Naive thymus-derived CD8-positive, alpha-beta T cell (primary cell): ENCODE data around the gene POLN. TPM values are rescaled to one million over a fixed set of nuclear protein-coding genes. Genes with fewer than 3 reads are reported as not detected.

ENCODE experiments used
- ATAC-seq, 2 donors: fragments of 150-1000 bp; cut with Tn5 transposase in 1 of 2; sonication (Bioruptor Pico), chemical (Tn5 transposase) in 1 of 2; 1 replicate in 1 of 2; 2 replicates in 1 of 2; pipeline ENCODE4 v1.10.0; 2021; ENCODE audit warnings: mild to moderate bottlenecking in 2 of 2, moderate library complexity in 2 of 2
- POLR2A ChIA-PET: fragments of 350-600 bp; sonication (Branson Sonifier 250); formaldehyde crosslinking; loops from one replicate; lab custom pipeline; 2021; ENCODE audit warnings: antibody characterized with exemption; lab: Charles Lee
- DNase-seq, 10 donors: peaks; one replicate each; pipeline versions ENCODE4 v3.0.0 to v3.0.0-alpha.2; 2020 to 2022
- H3K27ac Mint-ChIP-seq, 10 donors: one replicate each; pipeline ENCODE4 v1.8.0; 2020 to 2022; ENCODE audit warnings: mild to moderate bottlenecking in 10 of 10, mixed read lengths in 10 of 10, moderate library complexity in 4 of 10, inconsistent platforms in 1 of 10
- H3K27me3 Mint-ChIP-seq, 5 donors: one replicate each; pipeline ENCODE4 v1.8.0; 2021 to 2022; ENCODE audit warnings: mixed read lengths in 5 of 5
- H3K36me3 Mint-ChIP-seq, 3 donors: one replicate each; pipeline ENCODE4 v1.8.0; 2020 to 2022; ENCODE audit warnings: mixed read lengths in 3 of 3, mild to moderate bottlenecking in 2 of 3, inconsistent platforms in 1 of 3
- H3K4me1 Mint-ChIP-seq, 4 donors: one replicate each; pipeline ENCODE4 v1.8.0; 2021 to 2022; ENCODE audit warnings: mixed read lengths in 4 of 4
- H3K4me3 Mint-ChIP-seq, 10 donors: one replicate each; pipeline ENCODE4 v1.8.0; 2020 to 2022; ENCODE audit warnings: mild to moderate bottlenecking in 10 of 10, mixed read lengths in 10 of 10, moderate library complexity in 6 of 10, inconsistent platforms in 1 of 10
- H3K9me3 Mint-ChIP-seq, 9 donors: one replicate each; pipeline ENCODE4 v1.8.0; 2020 to 2022; ENCODE audit warnings: mixed read lengths in 9 of 9, mild to moderate bottlenecking in 3 of 9, inconsistent platforms in 1 of 9, moderate library complexity in 1 of 9
- polyA plus RNA-seq, 3 donors: library from polyadenylated mRNA; unstranded; fragments of 300-500 nt; fragmentation: Illumina TruSeq; gene quantifications; one replicate each; pipeline ENCODE4 v1.2.3, GENCODE V29; 2021
- total RNA-seq, 8 experiments: library from RNA in 2 of 8; stranded (reverse) in 2 of 8; gene quantifications; one replicate each; pipeline ENCODE4 v1.2.3 and lab custom pipeline; 2021 to 2026

The POLN gene
- total and polyA plus RNA-seq, 5 experiments from 2014 or later = 0.44 to 3.8 (median 1.7) TPM; not detected in 1

DNA sequence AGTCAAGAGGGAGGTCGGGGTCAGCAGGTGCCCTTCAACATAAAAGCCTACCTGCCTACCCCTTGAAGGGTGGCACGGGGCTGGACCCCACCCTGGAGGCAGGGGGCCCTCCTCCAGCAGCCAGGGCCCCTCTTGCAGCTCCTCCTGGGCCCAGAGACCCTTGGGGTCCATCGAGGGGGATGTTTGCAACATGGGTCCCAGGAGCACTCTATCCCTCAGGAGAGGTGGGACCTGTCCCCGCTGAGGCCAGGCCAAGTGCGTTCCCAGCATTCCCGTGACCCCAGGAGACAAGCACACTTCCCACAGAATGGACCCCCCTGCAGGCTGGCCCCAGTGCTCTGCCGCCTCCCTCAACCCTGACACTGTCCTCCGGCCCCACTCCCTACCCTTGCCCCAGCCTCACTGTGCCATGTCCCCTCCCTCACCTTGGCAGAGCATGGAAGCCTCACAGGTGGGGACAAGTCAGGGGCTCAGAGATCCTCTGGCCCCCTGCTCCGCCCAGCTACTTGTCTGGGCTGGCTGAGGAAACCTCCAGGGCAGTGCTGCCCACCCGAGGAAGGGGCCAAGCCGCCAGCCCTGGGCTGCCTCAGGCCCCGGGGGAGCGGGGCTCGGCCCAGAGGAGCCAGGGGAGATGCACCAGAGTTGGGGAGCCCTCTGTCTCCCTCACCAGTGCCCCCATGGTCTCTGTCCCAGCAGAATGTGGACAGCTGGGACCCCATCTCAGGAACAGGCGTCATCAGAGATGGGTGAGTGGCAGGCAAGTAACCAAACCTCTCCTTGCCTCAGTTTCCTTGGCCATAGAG, 17.8 kb upstream of the POLN start:
- DNase-seq = peak in 2 of 10 donors; percentile 16 to 56
- ATAC-seq = no peak
- peak overlapping the region in 8 of 10 donors; percentile 27 to 83 (median 72) for H3K27ac Mint-ChIP-seq
- no peaks in the 10 kb centered on the region for H3K27me3 Mint-ChIP-seq
- peak overlapping the region in 9 of 10 donors; percentile 28 to 85 (median 58) for H3K4me3 Mint-ChIP-seq
- POLR2A ChIA-PET = interaction anchor here (0.6 to 2.1 kb wide), 3 partner anchors 18 to 34 kb away, joined by 5 to 12 read pairs (median 8); partner anchors contain the start of genes HAUS3 and POLN
- H3K4me1 Mint-ChIP-seq = peaks cover 0 to 22% (median 6%) of the 10 kb centered on the region in 4 donors
- H3K9me3 Mint-ChIP-seq = no peaks in the 10 kb centered on the region
- H3K36me3 Mint-ChIP-seq = peaks cover 0 to 5% (median 0%) of the 10 kb centered on the region in 3 donors

DNA sequence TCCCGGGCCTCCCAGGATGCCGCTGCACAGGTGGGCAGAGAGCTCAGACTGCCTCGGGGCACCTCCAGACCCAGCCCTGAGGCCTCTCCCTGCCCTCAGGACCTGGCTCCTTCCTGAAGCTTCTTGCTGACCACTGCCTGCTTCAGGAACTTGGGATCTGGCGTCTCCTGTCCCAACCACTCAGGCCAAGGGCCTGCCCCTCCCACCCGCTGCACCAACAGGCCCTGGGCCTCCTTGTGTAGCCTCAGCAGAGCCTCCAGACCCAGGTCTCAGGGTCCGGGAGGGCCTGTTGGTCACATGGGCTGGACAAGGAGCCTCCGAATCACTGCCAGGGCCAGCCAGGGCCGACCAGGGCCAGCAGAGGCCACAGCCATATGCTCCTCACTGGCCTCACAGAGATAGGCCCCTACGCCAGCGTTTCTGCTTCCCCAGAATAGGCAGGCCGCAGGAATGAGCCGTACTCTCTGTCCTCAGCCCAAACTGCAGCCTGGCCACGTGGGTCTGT, 17.2 kb upstream of the POLN start:
- Mint-ChIP-seq H3K36me3 (peaks cover 0 to 12% (median 0%) of the 10 kb centered on the region in 3 donors), H3K4me3 (peak overlapping the region in 1 of 10 donors; percentile 82), H3K27me3 (no peaks in the 10 kb centered on the region), H3K9me3 (no peaks in the 10 kb centered on the region), H3K27ac (no peak overlapping the region), H3K4me1 (peaks cover 0 to 26% (median 11%) of the 10 kb centered on the region in 4 donors)
- DNase-seq = peak in 1 of 10 donors; percentile 55
- POLR2A ChIA-PET = interaction anchor here (2.0 to 2.1 kb wide), 2 partner anchors 17 to 32 kb away, joined by 8 to 12 read pairs; partner anchors contain the start of genes HAUS3 and POLN
- ATAC-seq = no peak

DNA sequence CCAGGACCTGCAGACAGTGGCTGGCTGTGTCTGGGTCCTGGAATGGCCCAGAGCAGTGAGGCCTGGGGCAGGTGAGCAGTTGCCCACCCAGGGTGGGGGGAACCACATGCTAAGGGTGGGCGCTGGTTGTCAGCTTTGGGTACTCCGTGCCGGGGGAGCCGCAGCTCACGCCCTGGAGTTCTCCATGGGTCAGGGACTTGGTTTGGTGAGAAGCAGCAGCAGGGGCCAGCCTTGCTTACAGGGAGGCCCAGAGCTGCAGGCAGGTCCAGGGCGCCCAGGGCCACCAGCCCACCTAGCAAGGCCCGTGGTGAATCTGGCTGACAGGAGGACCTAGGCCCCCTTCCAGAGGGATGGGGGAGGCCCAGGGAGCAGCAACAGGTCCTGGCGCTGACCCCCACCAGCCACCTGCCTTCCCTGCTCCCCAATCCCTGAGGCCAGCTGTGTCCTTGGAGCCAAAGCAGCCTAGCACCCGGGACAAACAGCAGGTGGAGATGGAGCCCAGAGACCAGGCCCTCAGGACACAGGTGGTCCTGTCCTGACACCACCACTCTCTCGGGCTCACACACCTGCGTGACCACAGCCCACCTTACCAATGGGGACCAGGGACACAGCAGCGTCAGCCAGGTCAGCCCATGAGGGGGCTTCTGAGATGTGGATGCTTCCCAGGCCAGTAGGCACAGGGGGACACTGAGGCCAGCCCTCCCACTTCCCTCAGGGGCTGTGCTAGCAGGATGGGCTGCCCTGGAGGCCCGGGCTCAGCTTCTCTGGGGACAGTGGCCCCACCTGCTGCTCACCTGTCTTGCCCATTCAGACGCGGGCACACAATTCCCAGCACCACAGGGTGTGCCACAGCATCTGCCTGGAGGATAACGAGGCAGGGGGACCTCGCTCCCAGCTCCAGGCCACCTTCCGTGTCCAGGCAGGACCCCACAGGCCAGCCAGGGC, 16.4 kb upstream of the POLN start:
- POLR2A ChIA-PET = interaction anchor here (0.6 to 1.6 kb wide), 2 partner anchors 32 to 283 kb away, joined by 3 to 4 read pairs; no protein-coding TSS in a partner anchor
- H3K4me1 Mint-ChIP-seq = peaks cover 0 to 23% (median 9%) of the 10 kb centered on the region in 4 donors
- H3K4me3 Mint-ChIP-seq = no peak overlapping the region

GRCh38 chr4:2257361-2258081, 15.6 kb upstream of the POLN start:
- no peak overlapping the region for H3K4me3 Mint-ChIP-seq
- H3K9me3 Mint-ChIP-seq = no peaks in the 10 kb centered on the region
- POLR2A ChIA-PET = interaction anchor here (0.6 to 1.6 kb wide), 2 partner anchors 33 to 284 kb away, joined by 3 to 4 read pairs; no protein-coding TSS in a partner anchor
- ATAC-seq = no peak
- no peaks in the 10 kb centered on the region for H3K27me3 Mint-ChIP-seq
- peak overlapping the region in 4 of 10 donors; percentile 14 to 73 (median 41) for H3K27ac Mint-ChIP-seq
- peaks cover 0 to 20% (median 8%) of the 10 kb centered on the region in 4 donors for H3K4me1 Mint-ChIP-seq
- H3K36me3 Mint-ChIP-seq = peaks cover 0 to 20% (median 0%) of the 10 kb centered on the region in 3 donors
- peak in 3 of 10 donors; percentile 0 to 15 (median 1) for DNase-seq

More for the DNA sequence above, 16.4 kb upstream of the POLN start:
- Mint-ChIP-seq H3K9me3 (no peaks in the 10 kb centered on the region), H3K36me3 (peaks cover 0 to 15% (median 0%) of the 10 kb centered on the region in 3 donors), H3K27me3 (no peaks in the 10 kb centered on the region), H3K27ac (peak overlapping the region in 2 of 10 donors; percentile 24 to 73)
- peak in 4 of 10 donors; percentile 0 to 61 (median 8) for DNase-seq
- ATAC-seq = no peak

- H3K9me3 Mint-ChIP-seq = no peaks in the 10 kb centered on the region
- no peak overlapping the region for H3K4me3 Mint-ChIP-seq
- peaks cover 0 to 20% (median 9%) of the 10 kb centered on the region in 4 donors for H3K4me1 Mint-ChIP-seq
- H3K27me3 Mint-ChIP-seq = no peaks in the 10 kb centered on the region
- peak overlapping the region in 6 of 10 donors; percentile 2 to 78 (median 27) for H3K27ac Mint-ChIP-seq
- POLR2A ChIA-PET = interaction anchor here (1.6 kb wide), 1 partner anchor 34 kb away, joined by 4 read pairs; no protein-coding TSS in a partner anchor
- DNase-seq (peak in 3 of 10 donors; percentile 0 to 14 (median 0)), ATAC-seq (no peak)
- H3K36me3 Mint-ChIP-seq = peaks cover 0 to 20% (median 0%) of the 10 kb centered on the region in 3 donors
Measured at GRCh38 chr4:2256781-2257191, 14.9 kb upstream of the POLN start.

DNA sequence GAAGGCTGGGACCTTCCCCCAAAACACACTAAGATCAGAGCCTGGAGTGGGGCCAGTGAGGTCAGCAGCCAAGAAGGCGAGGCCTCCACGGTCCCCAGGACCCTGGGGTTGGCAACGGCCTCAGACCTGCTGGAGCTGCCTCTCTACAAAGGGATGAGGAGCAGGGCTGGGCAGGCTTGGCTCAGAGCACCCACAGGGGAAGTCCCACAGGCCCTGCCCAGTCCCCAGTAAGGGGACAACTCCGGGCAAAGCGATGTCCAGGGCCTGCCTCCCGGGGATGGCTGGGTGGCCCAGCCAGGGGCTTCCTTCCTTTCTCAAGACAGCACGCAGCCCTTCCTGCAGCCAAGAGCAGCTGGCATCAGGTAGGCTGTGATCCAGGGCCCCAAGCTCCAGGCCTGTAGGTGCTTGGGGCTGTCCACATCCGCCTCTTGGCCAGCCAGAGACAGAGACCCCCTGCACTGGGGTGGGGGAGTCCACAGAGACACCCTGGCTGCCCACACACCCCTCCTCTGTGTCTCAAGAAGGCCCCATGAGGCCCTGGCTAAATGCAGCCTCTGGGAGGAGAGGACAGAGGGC, 14.3 kb upstream of the POLN start:
- Mint-ChIP-seq H3K27me3 (no peaks in the 10 kb centered on the region), H3K36me3 (peaks cover 0 to 20% (median 0%) of the 10 kb centered on the region in 3 donors), H3K9me3 (no peaks in the 10 kb centered on the region), H3K4me1 (peaks cover 0 to 20% (median 9%) of the 10 kb centered on the region in 4 donors), H3K27ac (peak overlapping the region in 1 of 10 donors; percentile 13), H3K4me3 (no peak overlapping the region)
- DNase-seq (peak in 4 of 10 donors; percentile 0 to 54 (median 7)), ATAC-seq (no peak)
- POLR2A ChIA-PET = no interaction called here

GRCh38 chr4:2255501-2256155, 13.7 kb upstream of the POLN start:
- DNase-seq (peak in 2 of 10 donors; percentile 0 to 16), ATAC-seq (no peak)
- peaks cover 0 to 20% (median 9%) of the 10 kb centered on the region in 4 donors for H3K4me1 Mint-ChIP-seq
- peaks cover 0 to 20% (median 0%) of the 10 kb centered on the region in 3 donors for H3K36me3 Mint-ChIP-seq
- H3K27ac Mint-ChIP-seq = no peak overlapping the region
- H3K27me3 Mint-ChIP-seq = no peaks in the 10 kb centered on the region
- H3K4me3 Mint-ChIP-seq = no peak overlapping the region
- no peaks in the 10 kb centered on the region for H3K9me3 Mint-ChIP-seq
- POLR2A ChIA-PET = no interaction called here

GRCh38 chr4:2254665-2255500, 13.0 kb upstream of the POLN start:
- peak overlapping the region in 4 of 10 donors; percentile 16 to 82 (median 22) for H3K27ac Mint-ChIP-seq
- DNase-seq = peak in 2 of 10 donors; percentile 0 to 12
- H3K4me1 Mint-ChIP-seq = peaks cover 0 to 16% (median 7%) of the 10 kb centered on the region in 4 donors
- POLR2A ChIA-PET = no interaction called here
- H3K9me3 Mint-ChIP-seq = no peaks in the 10 kb centered on the region
- H3K27me3 Mint-ChIP-seq = no peaks in the 10 kb centered on the region
- peaks cover 0 to 24% (median 0%) of the 10 kb centered on the region in 3 donors for H3K36me3 Mint-ChIP-seq
- H3K4me3 Mint-ChIP-seq = peak overlapping the region in 1 of 10 donors; percentile 48
- no peak for ATAC-seq

DNA sequence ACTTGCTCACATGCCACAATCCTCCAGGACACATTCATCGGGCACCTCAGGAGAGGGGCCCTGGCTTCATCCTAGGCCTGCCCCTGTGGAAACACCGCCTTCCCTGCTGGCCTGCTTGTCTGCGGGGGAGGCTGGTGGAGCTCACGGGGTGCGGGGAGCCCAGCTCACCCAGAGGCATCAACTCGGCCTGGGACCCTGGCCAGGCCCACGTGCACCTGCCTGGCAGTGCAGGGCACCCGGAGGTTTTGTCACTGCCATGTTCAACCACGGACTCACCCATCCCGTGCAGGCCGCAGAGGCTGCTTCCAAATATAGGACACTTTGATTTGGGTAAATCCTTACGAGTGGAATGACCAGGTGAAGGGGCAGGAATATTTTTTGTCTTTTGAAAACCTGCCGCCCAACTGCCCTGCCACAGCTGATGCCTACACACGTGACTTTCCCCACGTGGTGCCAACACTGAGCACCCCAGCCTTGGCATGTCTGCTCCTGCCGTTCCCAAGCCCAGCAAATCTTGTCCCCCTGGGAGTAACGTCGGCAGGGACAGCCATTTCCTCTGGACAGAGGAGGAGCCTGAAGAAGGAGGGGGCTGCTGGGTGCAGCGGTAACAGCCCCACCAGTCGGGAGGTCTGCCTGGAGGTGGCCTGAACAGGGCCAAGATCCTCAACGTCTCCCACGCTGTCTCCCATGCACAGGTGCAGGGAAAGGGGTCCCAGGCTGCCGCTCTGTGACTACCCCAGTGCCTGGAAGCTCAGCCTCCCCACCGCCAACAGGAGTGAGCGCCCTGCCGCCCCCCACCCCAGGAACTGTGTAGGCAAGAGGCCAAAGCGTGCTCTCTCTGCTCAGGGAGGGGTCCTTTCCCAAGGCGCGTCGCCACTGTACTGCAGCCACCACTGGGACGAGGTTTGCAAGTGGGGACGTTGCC, 11.5 kb upstream of the POLN start:
- Mint-ChIP-seq H3K36me3 (peaks cover 0 to 24% (median 0%) of the 10 kb centered on the region in 3 donors), H3K27me3 (no peaks in the 10 kb centered on the region), H3K9me3 (no peaks in the 10 kb centered on the region), H3K27ac (peak overlapping the region in 1 of 10 donors; percentile 55), H3K4me3 (no peak overlapping the region), H3K4me1 (peaks cover 0 to 12% (median 7%) of the 10 kb centered on the region in 4 donors)
- no peak for ATAC-seq
- DNase-seq = peak in 3 of 10 donors; percentile 0 to 54 (median 15)
- POLR2A ChIA-PET = interaction anchor here (1.5 kb wide), 1 partner anchor 9 kb away, joined by 4 read pairs; the partner anchor contains the start of gene MXD4
